Measurements from ENCODE around the gene RSPH9. TPM values are rescaled to one million over a fixed set of nuclear protein-coding genes. Genes with fewer than 3 reads are reported as not detected.
"Not testable (repeated sequence)": the region's sequence is repeated elsewhere in the genome, so short reads cannot be mapped to it uniquely, and the experiment has no call there.

RSPH9 gene
- total RNA-seq, 1 donor from 2014 or later, result 0.22 TPM

- peaks cover 16% of the 10 kb centered on the region for H3K4me1 Mint-ChIP-seq (ENCODE audit: low read depth, unreplicated experiment)
- DNase-seq, result peak; percentile 46
- peak overlapping the region; percentile 87 for H3K27ac Mint-ChIP-seq (ENCODE audit: unreplicated experiment)
- TF ChIP-seq, protein P1, sequence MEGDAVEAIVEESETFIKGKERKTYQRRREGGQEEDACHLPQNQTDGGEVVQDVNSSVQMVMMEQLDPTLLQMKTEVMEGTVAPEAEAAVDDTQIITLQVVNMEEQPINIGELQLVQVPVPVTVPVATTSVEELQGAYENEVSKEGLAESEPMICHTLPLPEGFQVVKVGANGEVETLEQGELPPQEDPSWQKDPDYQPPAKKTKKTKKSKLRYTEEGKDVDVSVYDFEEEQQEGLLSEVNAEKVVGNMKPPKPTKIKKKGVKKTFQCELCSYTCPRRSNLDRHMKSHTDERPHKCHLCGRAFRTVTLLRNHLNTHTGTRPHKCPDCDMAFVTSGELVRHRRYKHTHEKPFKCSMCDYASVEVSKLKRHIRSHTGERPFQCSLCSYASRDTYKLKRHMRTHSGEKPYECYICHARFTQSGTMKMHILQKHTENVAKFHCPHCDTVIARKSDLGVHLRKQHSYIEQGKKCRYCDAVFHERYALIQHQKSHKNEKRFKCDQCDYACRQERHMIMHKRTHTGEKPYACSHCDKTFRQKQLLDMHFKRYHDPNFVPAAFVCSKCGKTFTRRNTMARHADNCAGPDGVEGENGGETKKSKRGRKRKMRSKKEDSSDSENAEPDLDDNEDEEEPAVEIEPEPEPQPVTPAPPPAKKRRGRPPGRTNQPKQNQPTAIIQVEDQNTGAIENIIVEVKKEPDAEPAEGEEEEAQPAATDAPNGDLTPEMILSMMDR (IDR thresholded peaks at IDR 0.05; ENCODE audit: partially characterized antibody, unreplicated experiment), result no peak
- no peaks in the 10 kb centered on the region for H3K36me3 Mint-ChIP-seq (ENCODE audit: unreplicated experiment)
- peak overlapping the region; percentile 99 for H3K4me3 Mint-ChIP-seq (ENCODE audit: unreplicated experiment)
- H3K9me3 Mint-ChIP-seq (ENCODE audit: unreplicated experiment), result peaks cover 9% of the 10 kb centered on the region
- H3K27me3 Mint-ChIP-seq (ENCODE audit: unreplicated experiment), result peaks cover 10% of the 10 kb centered on the region
Measured at GRCh38 chr6:43628393-43629103, 16.3 kb upstream of the RSPH9 start.

- peaks cover 10% of the 10 kb centered on the region for H3K27me3 Mint-ChIP-seq (ENCODE audit: unreplicated experiment)
- peak within 1 kb of the TSS; percentile 98 for H3K27ac Mint-ChIP-seq (ENCODE audit: unreplicated experiment)
- H3K36me3 Mint-ChIP-seq (ENCODE audit: unreplicated experiment), result no peaks in the 10 kb centered on the region
- H3K4me1 Mint-ChIP-seq (ENCODE audit: low read depth, unreplicated experiment), result peaks cover 16% of the 10 kb centered on the region
- peaks cover 11% of the 10 kb centered on the region for H3K9me3 Mint-ChIP-seq (ENCODE audit: unreplicated experiment)
- peak within 1 kb of the TSS; percentile 99 for H3K4me3 Mint-ChIP-seq (ENCODE audit: unreplicated experiment)
- peak; percentile 99 for DNase-seq
- TF ChIP-seq, protein P1 (IDR thresholded peaks at IDR 0.05; ENCODE audit: partially characterized antibody, unreplicated experiment), result no peak
Measured at GRCh38 chr6:43629104-43629504, 15.7 kb upstream of the RSPH9 start, which contains the start of gene GTPBP2. GTPBP2 (minus strand) TSS chr6:43629264; CDS start chr6:43629162, 102 bp downstream.

- Mint-ChIP-seq H3K27me3 (ENCODE audit: unreplicated experiment) (peaks cover 11% of the 10 kb centered on the region), H3K4me3 (ENCODE audit: unreplicated experiment) (peak overlapping the region; percentile 96), H3K27ac (ENCODE audit: unreplicated experiment) (peak overlapping the region; percentile 98), H3K9me3 (ENCODE audit: unreplicated experiment) (peaks cover 11% of the 10 kb centered on the region), H3K36me3 (ENCODE audit: unreplicated experiment) (no peaks in the 10 kb centered on the region), H3K4me1 (ENCODE audit: low read depth, unreplicated experiment) (peaks cover 16% of the 10 kb centered on the region)
- TF ChIP-seq, protein P1 (IDR thresholded peaks at IDR 0.05; ENCODE audit: partially characterized antibody, unreplicated experiment), result no peak
- DNase-seq, result peak; percentile 90
Measured at GRCh38 chr6:43629505-43630300, 15.1 kb upstream of the RSPH9 start.

- Mint-ChIP-seq H3K36me3 (ENCODE audit: unreplicated experiment) (no peaks in the 10 kb centered on the region), H3K27ac (ENCODE audit: unreplicated experiment) (peak overlapping the region; percentile 98), H3K9me3 (ENCODE audit: unreplicated experiment) (peaks cover 15% of the 10 kb centered on the region), H3K4me3 (ENCODE audit: unreplicated experiment) (peak overlapping the region; percentile 72), H3K27me3 (ENCODE audit: unreplicated experiment) (peaks cover 10% of the 10 kb centered on the region), H3K4me1 (ENCODE audit: low read depth, unreplicated experiment) (peaks cover 15% of the 10 kb centered on the region)
- TF ChIP-seq, protein P1 (IDR thresholded peaks at IDR 0.05; ENCODE audit: partially characterized antibody, unreplicated experiment), result no peak
- no peak for DNase-seq
Measured at GRCh38 chr6:43630980-43631619, 13.7 kb upstream of the RSPH9 start.

- DNase-seq; H3K27ac Mint-ChIP-seq (ENCODE audit: unreplicated experiment); H3K27me3 Mint-ChIP-seq (ENCODE audit: unreplicated experiment); H3K36me3 Mint-ChIP-seq (ENCODE audit: unreplicated experiment); H3K4me3 Mint-ChIP-seq (ENCODE audit: unreplicated experiment): not testable (repeated sequence)
- Mint-ChIP-seq H3K9me3 (ENCODE audit: unreplicated experiment) (peaks cover 15% of the 10 kb centered on the region), H3K4me1 (ENCODE audit: low read depth, unreplicated experiment) (peaks cover 15% of the 10 kb centered on the region)
Measured at GRCh38 chr6:43633002-43633401, 11.8 kb upstream of the RSPH9 start.
